ENCODE data around the gene ARF3.

Gene ARF3

GRCh38 chr12:48954061-48954460, 3.2 kb downstream of the ARF3 start:
- FAIRE-seq: no peak
- TF ChIP-seq CTCF (IDR thresholded peaks at IDR 0.05; ENCODE audit: insufficient read depth, missing control alignments): no peak
- DNase-seq (ENCODE audit: insufficient read length, low spot score): no peak

GRCh38 chr12:48952691-48953090, 4.6 kb downstream of the ARF3 start:
- TF ChIP-seq CTCF (IDR thresholded peaks at IDR 0.05; ENCODE audit: insufficient read depth, missing control alignments): no peak
- DNase-seq (ENCODE audit: insufficient read length, low spot score): no peak
- no peak for FAIRE-seq

- DNase-seq (ENCODE audit: insufficient read length, low spot score) (no peak), FAIRE-seq (no peak)
- TF ChIP-seq CTCF (IDR thresholded peaks at IDR 0.05; ENCODE audit: insufficient read depth, missing control alignments): no peak
Observed at GRCh38 chr12:48947727-48948126, 9.6 kb downstream of the ARF3 start.

- DNase-seq (ENCODE audit: insufficient read length, low spot score) (no peak), FAIRE-seq (no peak)
- no peak for TF ChIP-seq CTCF (IDR thresholded peaks at IDR 0.05; ENCODE audit: insufficient read depth, missing control alignments)
Observed at GRCh38 chr12:48946943-48947342, 10.3 kb downstream of the ARF3 start.

GRCh38 chr12:48946205-48946604, 11.1 kb downstream of the ARF3 start:
- no peak for DNase-seq (ENCODE audit: insufficient read length, low spot score)
- no peak for TF ChIP-seq CTCF (IDR thresholded peaks at IDR 0.05; ENCODE audit: insufficient read depth, missing control alignments)
- no peak for FAIRE-seq

GRCh38 chr12:48943221-48943620, 14.1 kb downstream of the ARF3 start:
- DNase-seq (ENCODE audit: insufficient read length, low spot score): no peak
- FAIRE-seq: no peak
- no peak for TF ChIP-seq CTCF (IDR thresholded peaks at IDR 0.05; ENCODE audit: insufficient read depth, missing control alignments)

GRCh38 chr12:48940181-48940580, 17.1 kb downstream of the ARF3 start:
- TF ChIP-seq CTCF (IDR thresholded peaks at IDR 0.05; ENCODE audit: insufficient read depth, missing control alignments): no peak
- DNase-seq (ENCODE audit: insufficient read length, low spot score): no peak
- FAIRE-seq: no peak

Data from D721Med (cell line).